Karpas-422 (cell line): ENCODE measurements around the gene ASPSCR1. TPM values are rescaled to one million over a fixed set of nuclear protein-coding genes. Genes with fewer than 3 reads are reported as not detected.

Experiments used
- DNase-seq: peaks from one replicate; pipeline ENCODE4 v3.0.0-alpha.2; 2015
- H2AFZ ChIP-seq: fragments of 200-600 bp; sonication (generic); 2 replicates; pipeline ENCODE4 v1.6.1; 2014; ENCODE audit warnings: antibody characterized with exemption, low read length, mixed read lengths
- H3K27ac ChIP-seq: fragments of 200-600 bp; sonication (generic); 2 replicates; pipeline ENCODE4 v1.5.1; 2014; ENCODE audit warnings: mild to moderate bottlenecking, low read length, moderate library complexity
- H3K27me3 ChIP-seq: fragments of 200-600 bp; sonication (generic); 2 replicates; pipeline ENCODE4 v1.6.1; 2014; ENCODE audit warnings: low read length, mixed read lengths
- H3K36me3 ChIP-seq: fragments of 200-600 bp; sonication (generic); 2 replicates; pipeline ENCODE4 v1.6.1; 2014; ENCODE audit warnings: low read length, mixed read lengths; ENCODE audit not compliant: insufficient read depth
- H3K4me1 ChIP-seq: fragments of 200-600 bp; sonication (generic); 2 replicates; pipeline ENCODE4 v1.6.1; 2014; ENCODE audit warnings: mild to moderate bottlenecking, low read length, mixed read lengths
- H3K4me2 ChIP-seq: fragments of 200-600 bp; sonication (generic); 2 replicates; pipeline ENCODE4 v1.6.1; 2014; ENCODE audit warnings: low read length, low read depth, mild to moderate bottlenecking; ENCODE audit not compliant: poor library complexity, severe bottlenecking
- H3K4me3 ChIP-seq: fragments of 200-600 bp; sonication (generic); 2 replicates; pipeline ENCODE4 v1.5.1; 2014; ENCODE audit warnings: mild to moderate bottlenecking, antibody characterized with exemption, low read length, mixed read lengths
- H3K79me2 ChIP-seq: fragments of 200-600 bp; sonication (generic); 2 replicates; pipeline ENCODE4 v1.6.1; 2014; ENCODE audit warnings: mild to moderate bottlenecking, low read length, mixed read lengths
- H3K9ac ChIP-seq: fragments of 200-600 bp; sonication (generic); 2 replicates; pipeline ENCODE4 v1.6.0; 2014; ENCODE audit warnings: low read length
- H3K9me2 ChIP-seq: fragments of 200-600 bp; sonication (generic), shearing (Covaris generic); replicated peaks from 2 replicates; pipeline ENCODE4 v1.6.0; 2014; ENCODE audit warnings: mild to moderate bottlenecking, low read length, moderate library complexity; ENCODE audit not compliant: insufficient read depth
- H3K9me3 ChIP-seq: fragments of 300-700, 200-600 bp; sonication (generic); 2 replicates; pipeline ENCODE4 v1.6.1; 2014; ENCODE audit warnings: low read length, mixed read lengths
- H4K20me1 ChIP-seq: fragments of 200-600 bp; sonication (generic); 2 replicates; pipeline ENCODE4 v1.6.1; 2014; ENCODE audit warnings: mild to moderate bottlenecking, antibody characterized with exemption, low read length, low read depth; ENCODE audit not compliant: insufficient read depth
- total RNA-seq: library from RNA; depleted of rRNA; stranded (reverse); fragments of >200 nt; shearing (Covaris generic); gene quantifications from 2 replicates; pipeline ENCODE4 v1.2.3, GENCODE V29; 2014; ENCODE audit warnings: low replicate concordance

ASPSCR1 gene
- total RNA-seq, 1 experiment from 2014 or later: 38.7 TPM

- H3K4me2 ChIP-seq: no peak overlapping the region
- H3K36me3 ChIP-seq: no peaks in the 10 kb centered on the region
- no peak overlapping the region for H2AFZ ChIP-seq
- no peaks in the 10 kb centered on the region for H3K27me3 ChIP-seq
- no peaks in the 10 kb centered on the region for H3K9me2 ChIP-seq
- no peak overlapping the region for H3K27ac ChIP-seq
- H3K9ac ChIP-seq: no peak overlapping the region
- no peaks in the 10 kb centered on the region for H3K9me3 ChIP-seq
- no peaks in the 10 kb centered on the region for H4K20me1 ChIP-seq
- no peaks in the 10 kb centered on the region for H3K4me1 ChIP-seq
- H3K4me3 ChIP-seq: no peak overlapping the region
- no peak for DNase-seq
- H3K79me2 ChIP-seq: no peaks in the 10 kb centered on the region
Measured at GRCh38 chr17:81998212-81998611, 20.8 kb downstream of the ASPSCR1 start.

- H3K27ac ChIP-seq: no peak overlapping the region
- H3K9me2 ChIP-seq: no peaks in the 10 kb centered on the region
- H3K4me2 ChIP-seq: no peak overlapping the region
- no peaks in the 10 kb centered on the region for H3K79me2 ChIP-seq
- no peak overlapping the region for H2AFZ ChIP-seq
- H3K27me3 ChIP-seq: no peaks in the 10 kb centered on the region
- no peaks in the 10 kb centered on the region for H4K20me1 ChIP-seq
- no peak overlapping the region for H3K9ac ChIP-seq
- no peak for DNase-seq
- no peaks in the 10 kb centered on the region for H3K9me3 ChIP-seq
- no peaks in the 10 kb centered on the region for H3K4me1 ChIP-seq
- H3K4me3 ChIP-seq: no peak overlapping the region
- no peaks in the 10 kb centered on the region for H3K36me3 ChIP-seq
Measured at GRCh38 chr17:81998691-81999438, 21.4 kb downstream of the ASPSCR1 start.

- H2AFZ ChIP-seq: no peak overlapping the region
- no peaks in the 10 kb centered on the region for H3K36me3 ChIP-seq
- no peaks in the 10 kb centered on the region for H3K4me1 ChIP-seq
- H3K9ac ChIP-seq: no peak overlapping the region
- no peak overlapping the region for H3K4me3 ChIP-seq
- no peaks in the 10 kb centered on the region for H3K9me3 ChIP-seq
- H3K79me2 ChIP-seq: no peaks in the 10 kb centered on the region
- no peaks in the 10 kb centered on the region for H4K20me1 ChIP-seq
- H3K4me2 ChIP-seq: no peak overlapping the region
- no peaks in the 10 kb centered on the region for H3K9me2 ChIP-seq
- DNase-seq: no peak
- no peak overlapping the region for H3K27ac ChIP-seq
- no peaks in the 10 kb centered on the region for H3K27me3 ChIP-seq
Measured at GRCh38 chr17:81999587-81999975, 22.2 kb downstream of the ASPSCR1 start.

- Histone ChIP-seq H3K9ac (no peak overlapping the region), H3K4me3 (no peak overlapping the region), H4K20me1 (no peaks in the 10 kb centered on the region), H3K27ac (no peak overlapping the region), H3K4me2 (no peak overlapping the region), H3K9me3 (no peaks in the 10 kb centered on the region), H3K9me2 (no peaks in the 10 kb centered on the region), H3K36me3 (no peaks in the 10 kb centered on the region), H3K79me2 (no peaks in the 10 kb centered on the region), H3K27me3 (no peaks in the 10 kb centered on the region), H2AFZ (no peak overlapping the region), H3K4me1 (no peaks in the 10 kb centered on the region)
- no peak for DNase-seq
Measured at GRCh38 chr17:81999976-82000802, 22.8 kb downstream of the ASPSCR1 start.

- no peaks in the 10 kb centered on the region for H3K4me1 ChIP-seq
- H3K27ac ChIP-seq: no peak overlapping the region
- H3K36me3 ChIP-seq: no peaks in the 10 kb centered on the region
- H3K27me3 ChIP-seq: no peaks in the 10 kb centered on the region
- H3K9me3 ChIP-seq: no peaks in the 10 kb centered on the region
- no peaks in the 10 kb centered on the region for H3K79me2 ChIP-seq
- H2AFZ ChIP-seq: no peak overlapping the region
- H4K20me1 ChIP-seq: no peaks in the 10 kb centered on the region
- H3K4me3 ChIP-seq: no peak overlapping the region
- no peak overlapping the region for H3K4me2 ChIP-seq
- no peaks in the 10 kb centered on the region for H3K9me2 ChIP-seq
- H3K9ac ChIP-seq: no peak overlapping the region
- DNase-seq: no peak
Measured at GRCh38 chr17:82000803-82001570, 23.6 kb downstream of the ASPSCR1 start.

GRCh38 chr17:82001571-82002056, 24.2 kb downstream of the ASPSCR1 start:
- no peaks in the 10 kb centered on the region for H3K36me3 ChIP-seq
- H3K4me3 ChIP-seq: no peak overlapping the region
- H3K79me2 ChIP-seq: no peaks in the 10 kb centered on the region

GRCh38 chr17:82003411-82004381, 26.3 kb downstream of the ASPSCR1 start:
- Histone ChIP-seq H3K9me2 (no peaks in the 10 kb centered on the region), H3K36me3 (no peaks in the 10 kb centered on the region), H3K79me2 (no peaks in the 10 kb centered on the region), H4K20me1 (no peaks in the 10 kb centered on the region), H3K4me2 (no peak overlapping the region), H3K9me3 (no peaks in the 10 kb centered on the region), H2AFZ (no peak overlapping the region), H3K4me1 (no peaks in the 10 kb centered on the region), H3K27me3 (no peaks in the 10 kb centered on the region), H3K9ac (no peak overlapping the region), H3K27ac (no peak overlapping the region), H3K4me3 (no peak overlapping the region)
- no peak for DNase-seq

More at GRCh38 chr17:82001571-82002056, 24.2 kb downstream of the ASPSCR1 start:
- Histone ChIP-seq H3K27ac (no peak overlapping the region), H3K9ac (no peak overlapping the region), H3K9me3 (no peaks in the 10 kb centered on the region), H3K9me2 (no peaks in the 10 kb centered on the region), H3K27me3 (no peaks in the 10 kb centered on the region), H2AFZ (no peak overlapping the region), H3K4me2 (no peak overlapping the region), H3K4me1 (no peaks in the 10 kb centered on the region), H4K20me1 (no peaks in the 10 kb centered on the region)
- DNase-seq: no peak
